Panc1 (cell line): ENCODE data around the gene RAP1B. TPM values are rescaled to one million over a fixed set of nuclear protein-coding genes. Genes with fewer than 3 reads are reported as not detected.

Experiments used
- ATAC-seq: fragments of 200-7000 bp; cut with Tn5 transposase; 2 replicates; pipeline ENCODE4 v1.9.1; 2020; ENCODE audit warnings: mild to moderate bottlenecking, moderate library complexity
- BruUV-seq: library from RNA; stranded (reverse); fragments of 400-500 nt; replicated peaks from 2 replicates; lab custom pipeline; 2021; lab: Mats Ljungman, UMichigan
- CTCF ChIA-PET: fragments of 300-600 bp; sonication (Branson Sonifier 250); formaldehyde crosslinking; loops from one replicate; lab custom pipeline; 2022; ENCODE audit warnings: antibody characterized with exemption; lab: Charles Lee
- POLR2A ChIA-PET: fragments of 300-600 bp; sonication (Branson Sonifier 250); formaldehyde crosslinking; loops from one replicate; lab custom pipeline; 2022; ENCODE audit warnings: antibody characterized with exemption; lab: Charles Lee
- DNase-seq: peaks from one replicate; pipeline ENCODE4 v3.0.0-alpha.2; 2010; ENCODE audit warnings: low read depth, low spot score
- H3K27ac ChIP-seq: 2 replicates; pipeline ENCODE4 v1.5.1; 2011; ENCODE audit warnings: mild to moderate bottlenecking, low read length, inconsistent platforms
- H3K27me3 ChIP-seq: fragments of 200-500 bp; sonication (Bioruptor generic); 2 replicates; pipeline ENCODE4 v1.6.0; 2014; ENCODE audit warnings: low read length, inconsistent platforms; ENCODE audit not compliant: control insufficient read depth, insufficient read depth
- H3K36me3 ChIP-seq: fragments of 200-500 bp; sonication (Bioruptor generic); 2 replicates; pipeline ENCODE4 v1.5.1; 2014; ENCODE audit warnings: inconsistent platforms, mild to moderate bottlenecking, low read length, moderate library complexity; ENCODE audit not compliant: control insufficient read depth, insufficient read depth
- H3K4me1 ChIP-seq: 2 replicates; pipeline ENCODE4 v1.5.1; 2011; ENCODE audit warnings: inconsistent platforms, mild to moderate bottlenecking, low read length, moderate library complexity; ENCODE audit not compliant: control insufficient read depth, insufficient read depth
- H3K4me3 ChIP-seq, 2 experiments: 2 replicates each; pipeline ENCODE4 v1.5.1; 2011 to 2012; ENCODE audit warnings: low read depth in 2 of 2, low read length in 2 of 2, mild to moderate bottlenecking in 2 of 2, inconsistent platforms in 1 of 2, moderate library complexity in 1 of 2
- H3K9me3 ChIP-seq: fragments of 200-500 bp; sonication (Bioruptor generic); 2 replicates; pipeline ENCODE4 v1.5.1; 2014; ENCODE audit warnings: low read depth, mild to moderate bottlenecking, inconsistent platforms, low read length, moderate library complexity; ENCODE audit not compliant: control insufficient read depth, insufficient read depth
- CTCF ChIP-seq: fragments of 450-650 bp; IDR thresholded peaks from 2 replicates; pipeline ENCODE4 v1.5.1; 2017; ENCODE audit warnings: mild to moderate bottlenecking
- POLR2AphosphoS5 ChIP-seq: IDR thresholded peaks from 2 replicates; pipeline ENCODE4 v1.6.1; 2012; ENCODE audit warnings: mild to moderate bottlenecking, low read depth, low read length, moderate library complexity
- REST ChIP-seq, 2 experiments: IDR thresholded peaks; 2 replicates each; pipeline ENCODE4 v1.6.1; 2011 to 2012; ENCODE audit warnings: low read depth in 2 of 2, control low read depth in 1 of 2, low read length in 1 of 2, mild to moderate bottlenecking in 1 of 2, moderate library complexity in 1 of 2; ENCODE audit not compliant: insufficient read depth in 1 of 2
- SIN3A ChIP-seq: IDR thresholded peaks from 2 replicates; pipeline ENCODE4 v1.6.1; 2012; ENCODE audit warnings: low read depth, mild to moderate bottlenecking, low read length, moderate library complexity, borderline replicate concordance; ENCODE audit not compliant: insufficient read depth
- TCF7L2 ChIP-seq: IDR thresholded peaks from 2 replicates; pipeline ENCODE4 v1.6.1; 2011; ENCODE audit warnings: mild to moderate bottlenecking, low read depth, low read length, inconsistent platforms
- in situ Hi-C: cut with HindIII; loops from 2 replicates; pipeline ENCODE4 v1.10.0; 2016; ENCODE audit warnings: low sequenced_read_pairs, low pct_unique_long_range_greater_than_20kb
- intact Hi-C: fragments of 100-400 bp; cut with micrococcal nuclease; formaldehyde crosslinking; loops from one replicate; pipeline ENCODE4 v1.10.0; 2022; ENCODE audit not compliant: unreplicated experiment
- total RNA-seq: library from RNA; stranded (reverse); gene quantifications from one replicate; pipeline ENCODE4 v1.2.1, GENCODE V29; 2021; ENCODE audit not compliant: unreplicated experiment

RAP1B gene
- total RNA-seq, 1 experiment from 2014 or later: 328 TPM

GRCh38 chr12:68564166-68564565 is 46.5 kb upstream of the RAP1B start:
- Histone ChIP-seq H3K27ac (peak overlapping the region; percentile 95), H3K4me3 (no peak overlapping the region), H3K27me3 (no peaks in the 10 kb centered on the region), H3K4me1 (peaks cover 60% of the 10 kb centered on the region), H3K36me3 (no peaks in the 10 kb centered on the region), H3K9me3 (no peaks in the 10 kb centered on the region; the same call in 1 of the 2 replicates)
- ChIA-PET POLR2A (interaction anchor here (0.7 to 1.0 kb wide), 2 partner anchors 45 to 128 kb away, joined by 3 to 11 read pairs; no protein-coding TSS in a partner anchor), CTCF (interaction anchor here (0.6 kb wide), 1 partner anchor 266 kb away, joined by 3 read pairs; no protein-coding TSS in a partner anchor)
- ATAC-seq (no peak), DNase-seq (no peak)
- BruUV-seq: no TSS peak
- intact Hi-C loops (loop anchor here (5.0 to 10.0 kb wide), 2 partner anchors 48 to 229 kb away; partner anchors contain the start of genes MDM1 and RAP1B), in situ Hi-C loops (no loop called here)
- TF ChIP-seq CTCF: no peak
- TF ChIP-seq TCF7L2: no peak
- no peak for TF ChIP-seq POLR2AphosphoS5
- TF ChIP-seq SIN3A: no peak
- no peak for TF ChIP-seq REST (IDR thresholded peaks at IDR 0.05; ENCODE audit: insufficient read depth in 1 of 2, low read depth in 2 of 2, low read length in 1 of 2)

GRCh38 chr12:68565391-68565903 is 45.3 kb upstream of the RAP1B start:
- DNase-seq (peak; percentile 67), ATAC-seq (peak; percentile 95)
- no peaks in the 10 kb centered on the region; the same call in 1 of the 2 replicates for H3K9me3 ChIP-seq
- H3K36me3 ChIP-seq: no peaks in the 10 kb centered on the region
- in situ Hi-C loops (no loop called here), intact Hi-C loops (loop anchor here (10.0 kb wide), 1 partner anchor 231 kb away; the partner anchor contains the start of gene MDM1)
- CTCF ChIA-PET: no interaction called here
- no TSS peak for BruUV-seq
- no peak overlapping the region; a peak in 1 of 4 replicates for H3K4me3 ChIP-seq
- peak overlapping the region; percentile 95 for H3K27ac ChIP-seq
- peaks cover 50% of the 10 kb centered on the region for H3K4me1 ChIP-seq
- no peak for TF ChIP-seq SIN3A
- peak; percentile 87; the same call in 1 of the 2 replicates for TF ChIP-seq POLR2AphosphoS5
- peak; percentile 96 for TF ChIP-seq TCF7L2
- peak in 1 of 2 experiments; percentile 50; a peak in 2 of 4 replicates for TF ChIP-seq REST (IDR thresholded peaks at IDR 0.05; ENCODE audit: insufficient read depth in 1 of 2, low read depth in 2 of 2, low read length in 1 of 2)
- no peak for TF ChIP-seq CTCF
- no peaks in the 10 kb centered on the region for H3K27me3 ChIP-seq
- POLR2A ChIA-PET: interaction anchor here (0.6 to 1.4 kb wide), 5 partner anchors 41 to 47 kb away, joined by 3 to 5 read pairs (median 4); partner anchors contain the start of gene RAP1B
